SU-DHL-6 (cell line): ENCODE data around the gene GLMP.

Source experiments
- H2AFZ ChIP-seq: fragments of 200-600 bp; sonication (generic); 2 replicates; pipeline ENCODE4 v1.6.1; 2014; ENCODE audit warnings: low read depth, mild to moderate bottlenecking, moderate library complexity, mixed read lengths, antibody characterized with exemption, low read length; ENCODE audit not compliant: severe bottlenecking
- H3F3A ChIP-seq: fragments of 200-600 bp; shearing (Covaris generic); 2 replicates; pipeline ENCODE4 v1.6.0; 2016; ENCODE audit warnings: antibody characterized with exemption, mild to moderate bottlenecking; ENCODE audit not compliant: insufficient read depth
- H3K27ac ChIP-seq: fragments of 200-600 bp; sonication (generic); 2 replicates; pipeline ENCODE4 v1.5.1; 2016; ENCODE audit warnings: low read depth, mild to moderate bottlenecking, low read length, moderate library complexity, mixed read lengths
- H3K27me3 ChIP-seq: fragments of 200-600 bp; sonication (generic), shearing (Covaris generic); 2 replicates; pipeline ENCODE4 v1.6.0; 2014; ENCODE audit warnings: mild to moderate bottlenecking, low read length
- H3K36me3 ChIP-seq: fragments of 200-600 bp; sonication (generic); 2 replicates; pipeline ENCODE4 v1.6.1; 2014; ENCODE audit warnings: mild to moderate bottlenecking, low read length, mixed read lengths
- H3K4me2 ChIP-seq: fragments of 300-600, 200-600 bp; shearing (Covaris generic), sonication (generic); 2 replicates; pipeline ENCODE4 v1.6.0; 2014; ENCODE audit warnings: low read length, low read depth, mild to moderate bottlenecking; ENCODE audit not compliant: poor library complexity, severe bottlenecking
- H3K4me3 ChIP-seq: fragments of 200-600 bp; sonication (generic); 2 replicates; pipeline ENCODE4 v1.5.1; 2014; ENCODE audit warnings: antibody characterized with exemption, low read length, mild to moderate bottlenecking, mixed read lengths; ENCODE audit not compliant: insufficient read depth, poor library complexity, severe bottlenecking
- H3K79me2 ChIP-seq: fragments of 200-600 bp; sonication (generic); 2 replicates; pipeline ENCODE4 v1.6.1; 2014; ENCODE audit warnings: mild to moderate bottlenecking, low read length, moderate library complexity; ENCODE audit not compliant: insufficient read depth
- H3K9ac ChIP-seq: fragments of 200-600 bp; sonication (generic); 2 replicates; pipeline ENCODE4 v1.7.0; 2014; ENCODE audit warnings: mild to moderate bottlenecking, low read length
- H3K9me2 ChIP-seq: fragments of 200-600 bp; sonication (generic); replicated peaks from 2 replicates; pipeline ENCODE4 v1.6.1; 2014; ENCODE audit warnings: low read length; ENCODE audit not compliant: insufficient read depth
- H3K9me3 ChIP-seq: fragments of 200-600 bp; sonication (generic); 2 replicates; pipeline ENCODE4 v1.6.1; 2014; ENCODE audit warnings: low read length, mixed read lengths; ENCODE audit not compliant: insufficient read depth
- H4K20me1 ChIP-seq: fragments of 200-600 bp; sonication (generic); 2 replicates; pipeline ENCODE4 v1.6.1; 2014; ENCODE audit warnings: low read depth, mild to moderate bottlenecking, antibody characterized with exemption, low read length, moderate library complexity, mixed read lengths
- EZH2phosphoT487 ChIP-seq: fragments of 200-600 bp; sonication (generic), shearing (Covaris generic); conservative IDR thresholded peaks from 2 replicates; pipeline ENCODE4 v1.6.1; 2018; ENCODE audit warnings: mild to moderate bottlenecking, antibody characterized with exemption, low read length, moderate library complexity, mixed read lengths
- TF ChIP-seq, protein P1 (sequence below): fragments of 200-600 bp; sonication (generic); IDR thresholded peaks from one replicate; pipeline ENCODE4 v1.5.1; 2017; ENCODE audit warnings: antibody characterized with exemption, mild to moderate bottlenecking, low read length, moderate library complexity; ENCODE audit not compliant: insufficient read depth, poor library complexity, severe bottlenecking

GLMP gene

DNA sequence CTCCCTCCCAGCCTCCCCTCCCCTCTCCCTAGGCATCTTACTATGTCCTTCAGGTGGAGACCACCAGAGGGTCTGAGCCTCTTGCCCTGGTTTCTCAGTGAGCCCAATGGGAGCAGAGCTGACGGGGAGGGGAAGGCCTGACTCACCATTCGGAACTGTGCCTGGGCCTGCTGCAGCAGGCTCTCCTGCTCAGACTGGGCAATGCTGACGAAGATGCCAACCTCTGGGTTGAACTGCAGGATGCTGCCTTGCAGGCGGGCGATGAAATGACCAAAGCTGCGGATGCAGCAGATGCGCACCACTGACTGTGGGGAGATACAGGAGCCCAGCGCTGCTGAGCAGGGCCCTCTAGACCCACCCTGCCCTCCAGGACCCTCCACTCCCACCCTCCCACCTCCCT, 36.6 kb downstream of the GLMP start:
- Histone ChIP-seq H3K4me2 (no peak overlapping the region), H3K9me3 (no peaks in the 10 kb centered on the region), H2AFZ (no peak overlapping the region), H3K27me3 (no peaks in the 10 kb centered on the region), H3K79me2 (no peaks in the 10 kb centered on the region; the same call in 1 of the 2 replicates), H3K9ac (no peak overlapping the region), H3K4me3 (no peak overlapping the region), H3K9me2 (no peaks in the 10 kb centered on the region), H3K36me3 (peaks cover 23% of the 10 kb centered on the region; the same call in 1 of the 2 replicates), H3K27ac (no peak overlapping the region), H3F3A (no peaks in the 10 kb centered on the region), H4K20me1 (no peaks in the 10 kb centered on the region)
- TF ChIP-seq, protein P1, sequence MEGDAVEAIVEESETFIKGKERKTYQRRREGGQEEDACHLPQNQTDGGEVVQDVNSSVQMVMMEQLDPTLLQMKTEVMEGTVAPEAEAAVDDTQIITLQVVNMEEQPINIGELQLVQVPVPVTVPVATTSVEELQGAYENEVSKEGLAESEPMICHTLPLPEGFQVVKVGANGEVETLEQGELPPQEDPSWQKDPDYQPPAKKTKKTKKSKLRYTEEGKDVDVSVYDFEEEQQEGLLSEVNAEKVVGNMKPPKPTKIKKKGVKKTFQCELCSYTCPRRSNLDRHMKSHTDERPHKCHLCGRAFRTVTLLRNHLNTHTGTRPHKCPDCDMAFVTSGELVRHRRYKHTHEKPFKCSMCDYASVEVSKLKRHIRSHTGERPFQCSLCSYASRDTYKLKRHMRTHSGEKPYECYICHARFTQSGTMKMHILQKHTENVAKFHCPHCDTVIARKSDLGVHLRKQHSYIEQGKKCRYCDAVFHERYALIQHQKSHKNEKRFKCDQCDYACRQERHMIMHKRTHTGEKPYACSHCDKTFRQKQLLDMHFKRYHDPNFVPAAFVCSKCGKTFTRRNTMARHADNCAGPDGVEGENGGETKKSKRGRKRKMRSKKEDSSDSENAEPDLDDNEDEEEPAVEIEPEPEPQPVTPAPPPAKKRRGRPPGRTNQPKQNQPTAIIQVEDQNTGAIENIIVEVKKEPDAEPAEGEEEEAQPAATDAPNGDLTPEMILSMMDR = no peak
- TF ChIP-seq EZH2phosphoT487 = no peak

DNA sequence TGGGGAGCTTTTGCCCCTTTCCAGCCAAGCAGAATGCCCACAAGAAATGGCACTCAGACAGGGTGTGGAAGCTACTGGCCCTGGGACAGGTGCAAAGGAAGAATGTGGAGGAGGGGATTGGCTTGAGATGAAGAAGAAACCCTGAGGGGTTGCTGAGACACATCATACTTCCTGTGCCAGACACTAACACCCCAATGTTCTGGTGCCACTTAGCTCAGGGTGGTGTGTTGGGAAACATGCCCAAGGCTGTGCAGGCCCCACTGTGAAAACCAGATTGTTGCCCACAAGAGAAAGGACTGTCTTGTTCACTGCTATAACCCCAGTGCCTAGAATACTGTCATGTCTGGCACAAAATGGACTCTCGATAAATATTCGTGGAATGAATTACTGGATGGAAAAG, 37.8 kb downstream of the GLMP start:
- TF ChIP-seq, protein P1 = no peak
- TF ChIP-seq EZH2phosphoT487 = no peak
- no peaks in the 10 kb centered on the region for H4K20me1 ChIP-seq
- H3K9ac ChIP-seq = no peak overlapping the region
- H3K9me3 ChIP-seq = no peaks in the 10 kb centered on the region
- no peaks in the 10 kb centered on the region for H3K9me2 ChIP-seq
- no peaks in the 10 kb centered on the region for H3F3A ChIP-seq
- no peak overlapping the region for H2AFZ ChIP-seq
- H3K27me3 ChIP-seq = no peaks in the 10 kb centered on the region
- H3K79me2 ChIP-seq = no peaks in the 10 kb centered on the region
- no peak overlapping the region for H3K4me3 ChIP-seq
- H3K36me3 ChIP-seq = peaks cover 20% of the 10 kb centered on the region; the same call in 1 of the 2 replicates
- no peak overlapping the region for H3K27ac ChIP-seq
- H3K4me2 ChIP-seq = no peak overlapping the region

DNA sequence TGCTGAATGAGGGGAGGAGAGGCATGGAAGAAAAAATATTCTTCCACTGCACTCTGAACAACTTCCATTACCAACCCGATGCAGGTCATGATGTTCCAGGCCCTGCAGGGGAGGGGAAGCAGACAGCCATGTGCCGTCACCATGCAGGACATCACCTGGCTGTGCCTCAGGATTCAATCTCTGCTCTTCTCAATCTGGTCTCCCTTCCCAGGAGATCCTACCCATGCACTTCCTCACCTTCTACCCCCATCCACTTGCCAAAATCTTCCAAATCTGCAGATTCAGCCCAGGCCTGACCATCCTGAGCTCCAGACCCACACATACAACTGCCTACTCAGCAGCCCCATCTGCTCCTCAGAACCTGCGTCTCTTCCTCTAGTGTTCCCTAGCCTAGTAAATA, 41.8 kb downstream of the GLMP start:
- Histone ChIP-seq H4K20me1 (no peaks in the 10 kb centered on the region), H3K27me3 (no peaks in the 10 kb centered on the region), H3K9ac (no peak overlapping the region), H3K9me2 (no peaks in the 10 kb centered on the region), H3K79me2 (no peaks in the 10 kb centered on the region), H3K4me3 (no peak overlapping the region), H2AFZ (no peak overlapping the region), H3K4me2 (no peak overlapping the region), H3F3A (no peaks in the 10 kb centered on the region), H3K36me3 (no peaks in the 10 kb centered on the region), H3K9me3 (no peaks in the 10 kb centered on the region), H3K27ac (no peak overlapping the region)
- TF ChIP-seq, protein P1 = no peak

DNA sequence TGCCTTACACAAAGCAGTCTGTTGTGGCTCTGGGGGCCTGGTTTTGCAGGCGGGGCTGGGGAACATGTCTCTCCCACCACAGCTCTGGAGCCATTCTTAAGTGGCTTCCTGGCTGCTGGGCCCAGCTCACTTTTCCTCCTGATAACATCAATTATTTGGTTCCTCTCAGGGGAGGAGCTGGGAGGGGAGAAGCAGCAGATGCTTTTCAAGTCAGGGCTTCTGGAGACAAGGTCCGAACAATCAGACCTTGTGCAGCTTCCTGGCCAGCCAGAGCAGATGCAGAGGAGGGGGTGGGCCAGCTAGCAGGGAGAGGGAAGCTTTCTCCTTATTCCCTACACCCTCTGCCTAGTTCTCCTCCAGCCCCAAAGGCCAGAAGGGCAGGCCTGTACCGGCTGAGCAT, 44.0 kb downstream of the GLMP start:
- Histone ChIP-seq H3K9me3 (no peaks in the 10 kb centered on the region), H3K79me2 (no peaks in the 10 kb centered on the region), H3K27ac (no peak overlapping the region), H3K27me3 (no peaks in the 10 kb centered on the region), H3K4me2 (no peak overlapping the region), H3K9ac (no peak overlapping the region), H3K9me2 (no peaks in the 10 kb centered on the region), H3K4me3 (no peak overlapping the region), H3K36me3 (no peaks in the 10 kb centered on the region), H2AFZ (no peak overlapping the region), H4K20me1 (no peaks in the 10 kb centered on the region), H3F3A (no peaks in the 10 kb centered on the region)
- TF ChIP-seq EZH2phosphoT487 = no peak
- TF ChIP-seq, protein P1 = no peak
